Measurements from ENCODE around the gene CNNM2. TPM values are rescaled to one million over a fixed set of nuclear protein-coding genes. Genes with fewer than 3 reads are reported as not detected.

CNNM2 gene
- total RNA-seq, 1 experiment from 2014 or later: 5.5 TPM

DNA sequence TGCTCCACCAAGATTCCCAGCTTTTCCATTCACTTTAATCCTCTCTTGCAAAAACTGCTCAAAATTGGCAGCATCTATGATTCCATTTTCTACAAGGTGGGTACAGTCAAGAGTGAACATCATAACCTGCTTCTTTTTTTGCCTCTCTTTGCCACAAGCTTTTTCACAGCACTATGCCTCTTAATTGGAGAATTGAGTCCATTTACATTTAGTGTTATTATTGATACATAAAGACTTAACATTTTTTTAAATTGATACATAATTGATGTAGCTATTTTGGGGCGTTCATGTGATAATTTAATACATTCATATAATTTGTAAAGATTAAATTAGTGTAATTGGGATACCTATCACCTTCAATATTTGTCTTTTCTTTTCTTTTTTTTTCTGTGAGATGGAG is 30.0 kb upstream of the CNNM2 start:
- H3K4me1 ChIP-seq (ENCODE audit: low read length): no peaks in the 10 kb centered on the region
- no peak overlapping the region for H3K9ac ChIP-seq (ENCODE audit: low read length)
- H3K9me3 ChIP-seq (ENCODE audit: low read length): no peaks in the 10 kb centered on the region
- no peaks in the 10 kb centered on the region for H3K79me2 ChIP-seq (ENCODE audit: low read length)
- H3K4me3 ChIP-seq (ENCODE audit: low read length): no peak overlapping the region
- no peaks in the 10 kb centered on the region for H3K9me2 ChIP-seq (replicated peaks; ENCODE audit: insufficient read depth, low read length)
- H3K27ac ChIP-seq (ENCODE audit: low read length): no peak overlapping the region
- H4K20me1 ChIP-seq (ENCODE audit: insufficient read depth, low read depth, low read length): no peaks in the 10 kb centered on the region
- no peaks in the 10 kb centered on the region for H3K27me3 ChIP-seq (ENCODE audit: low read length)
- H3K4me2 ChIP-seq (ENCODE audit: low read depth, low read length, poor library complexity, severe bottlenecking): no peak overlapping the region
- DNase-seq: no peak
- no peak overlapping the region for H2AFZ ChIP-seq (ENCODE audit: low read length)
- H3K36me3 ChIP-seq (ENCODE audit: insufficient read depth, low read length): no peaks in the 10 kb centered on the region

DNA sequence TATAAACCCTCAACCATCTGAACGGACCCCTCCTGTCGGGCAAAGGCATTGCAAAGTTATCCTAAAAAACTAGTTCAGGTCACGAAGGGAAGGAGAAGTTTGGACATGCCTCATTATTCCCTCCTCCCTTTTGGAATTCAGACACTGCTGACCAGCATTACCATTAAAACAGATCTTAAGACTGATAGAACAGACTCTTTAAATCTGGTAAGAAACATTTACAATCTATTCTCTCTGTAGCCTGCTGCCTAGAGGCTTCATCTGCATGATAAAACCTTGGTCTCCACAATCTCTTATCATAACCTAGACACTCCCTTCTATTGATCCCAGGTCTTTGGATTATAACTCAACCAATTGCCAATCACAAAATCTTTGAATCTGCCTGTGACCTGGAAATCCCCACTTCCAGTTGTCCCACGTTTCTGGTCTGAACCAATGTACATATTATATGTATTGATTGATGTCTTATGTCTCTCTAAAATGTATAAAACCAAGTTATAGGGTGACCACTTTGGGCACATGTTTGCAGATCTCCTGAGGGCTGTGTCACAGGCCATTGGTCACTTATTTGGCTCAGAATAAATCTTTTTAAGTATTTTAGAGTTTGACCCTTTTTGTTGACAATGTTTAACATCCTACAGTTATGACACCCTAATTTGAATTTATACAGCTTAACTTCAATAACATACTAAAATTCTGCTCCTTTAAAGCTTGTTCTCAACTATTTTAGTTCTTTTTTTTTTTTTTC is 23.5 kb upstream of the CNNM2 start:
- H3K4me1 ChIP-seq (ENCODE audit: low read length): no peaks in the 10 kb centered on the region
- no peak overlapping the region for H3K4me2 ChIP-seq (ENCODE audit: low read depth, low read length, poor library complexity, severe bottlenecking)
- H3K79me2 ChIP-seq (ENCODE audit: low read length): no peaks in the 10 kb centered on the region
- no peaks in the 10 kb centered on the region for H3K36me3 ChIP-seq (ENCODE audit: insufficient read depth, low read length)
- no peak overlapping the region for H3K9ac ChIP-seq (ENCODE audit: low read length)
- H4K20me1 ChIP-seq (ENCODE audit: insufficient read depth, low read depth, low read length): no peaks in the 10 kb centered on the region
- no peak overlapping the region for H2AFZ ChIP-seq (ENCODE audit: low read length)
- no peaks in the 10 kb centered on the region for H3K9me2 ChIP-seq (replicated peaks; ENCODE audit: insufficient read depth, low read length)
- H3K27me3 ChIP-seq (ENCODE audit: low read length): no peaks in the 10 kb centered on the region
- no peaks in the 10 kb centered on the region for H3K9me3 ChIP-seq (ENCODE audit: low read length)
- no peak overlapping the region for H3K27ac ChIP-seq (ENCODE audit: low read length)
- no peak for DNase-seq
- no peak overlapping the region for H3K4me3 ChIP-seq (ENCODE audit: low read length)

GRCh38 chr10:102900006-102900405 is 18.1 kb upstream of the CNNM2 start:
- no peaks in the 10 kb centered on the region for H3K36me3 ChIP-seq (ENCODE audit: insufficient read depth, low read length)
- H3K9me2 ChIP-seq (replicated peaks; ENCODE audit: insufficient read depth, low read length): no peaks in the 10 kb centered on the region
- H3K27me3 ChIP-seq (ENCODE audit: low read length): no peaks in the 10 kb centered on the region
- H3K9ac ChIP-seq (ENCODE audit: low read length): no peak overlapping the region
- no peak overlapping the region for H3K27ac ChIP-seq (ENCODE audit: low read length)
- H2AFZ ChIP-seq (ENCODE audit: low read length): no peak overlapping the region
- no peaks in the 10 kb centered on the region for H4K20me1 ChIP-seq (ENCODE audit: insufficient read depth, low read depth, low read length)
- no peaks in the 10 kb centered on the region for H3K4me1 ChIP-seq (ENCODE audit: low read length)
- no peaks in the 10 kb centered on the region for H3K79me2 ChIP-seq (ENCODE audit: low read length)
- no peaks in the 10 kb centered on the region for H3K9me3 ChIP-seq (ENCODE audit: low read length)
- H3K4me2 ChIP-seq (ENCODE audit: low read depth, low read length, poor library complexity, severe bottlenecking): no peak overlapping the region
- H3K4me3 ChIP-seq (ENCODE audit: low read length): no peak overlapping the region
- DNase-seq: no peak

GRCh38 chr10:102904346-102904745 is 13.7 kb upstream of the CNNM2 start:
- no peak for DNase-seq
- H3K36me3 ChIP-seq (ENCODE audit: insufficient read depth, low read length): no peaks in the 10 kb centered on the region
- H3K4me3 ChIP-seq (ENCODE audit: low read length): no peak overlapping the region
- no peak overlapping the region for H3K27ac ChIP-seq (ENCODE audit: low read length)
- H3K27me3 ChIP-seq (ENCODE audit: low read length): no peaks in the 10 kb centered on the region
- H3K79me2 ChIP-seq (ENCODE audit: low read length): no peaks in the 10 kb centered on the region
- no peak overlapping the region for H3K4me2 ChIP-seq (ENCODE audit: low read depth, low read length, poor library complexity, severe bottlenecking)
- no peaks in the 10 kb centered on the region for H3K9me2 ChIP-seq (replicated peaks; ENCODE audit: insufficient read depth, low read length)
- no peaks in the 10 kb centered on the region for H3K4me1 ChIP-seq (ENCODE audit: low read length)
- no peak overlapping the region for H3K9ac ChIP-seq (ENCODE audit: low read length)
- H4K20me1 ChIP-seq (ENCODE audit: insufficient read depth, low read depth, low read length): no peaks in the 10 kb centered on the region
- no peak overlapping the region for H2AFZ ChIP-seq (ENCODE audit: low read length)
- H3K9me3 ChIP-seq (ENCODE audit: low read length): no peaks in the 10 kb centered on the region

DNA sequence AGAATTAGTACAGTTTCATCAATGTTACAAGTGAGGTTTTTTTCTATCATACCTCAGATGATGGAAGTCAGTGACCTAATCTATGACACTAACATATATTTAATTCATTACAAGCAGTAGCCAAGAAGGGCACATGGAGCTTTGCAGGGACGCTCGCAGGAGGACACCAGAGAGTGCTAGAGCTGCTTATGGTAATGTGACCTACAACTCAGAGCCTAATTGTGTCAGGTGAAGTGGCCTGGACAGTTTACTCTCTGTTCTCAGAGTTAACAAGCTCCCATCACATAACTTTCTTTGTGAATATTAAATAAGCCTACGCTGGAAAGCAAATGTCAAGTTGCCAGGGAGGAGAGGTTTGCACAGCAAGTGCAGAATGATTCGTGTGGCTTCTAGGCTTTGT is 11.6 kb upstream of the CNNM2 start:
- no peaks in the 10 kb centered on the region for H3K9me3 ChIP-seq (ENCODE audit: low read length)

DNA sequence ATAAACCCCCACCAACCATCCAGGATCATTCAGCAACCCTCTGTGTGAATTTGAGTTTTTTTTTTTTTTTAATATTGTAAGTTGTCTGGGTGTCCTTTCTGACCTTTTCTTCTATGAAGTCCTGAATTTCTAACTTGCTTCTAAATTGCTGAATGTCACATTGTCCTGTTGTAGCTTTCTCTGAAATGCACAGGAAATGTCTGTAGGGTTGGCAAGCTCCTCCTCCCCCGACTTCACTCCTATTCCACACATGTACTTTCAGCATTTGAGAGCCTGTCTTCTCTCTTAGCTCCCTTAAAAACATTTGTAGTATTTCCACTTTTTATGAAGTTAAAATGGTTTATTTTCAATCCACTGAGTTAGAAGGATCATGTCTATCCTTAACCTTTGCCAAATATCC is 3.3 kb upstream of the CNNM2 start:
- no peaks in the 10 kb centered on the region for H3K27me3 ChIP-seq (ENCODE audit: low read length)
- H3K27ac ChIP-seq (ENCODE audit: low read length): no peak overlapping the region
- H4K20me1 ChIP-seq (ENCODE audit: insufficient read depth, low read depth, low read length): no peaks in the 10 kb centered on the region
- no peak for DNase-seq
- no peak overlapping the region for H3K4me2 ChIP-seq (ENCODE audit: low read depth, low read length, poor library complexity, severe bottlenecking)
- no peaks in the 10 kb centered on the region for H3K36me3 ChIP-seq (ENCODE audit: insufficient read depth, low read length)
- H3K4me3 ChIP-seq (ENCODE audit: low read length): no peak overlapping the region
- no peak overlapping the region for H2AFZ ChIP-seq (ENCODE audit: low read length)
- H3K9ac ChIP-seq (ENCODE audit: low read length): no peak overlapping the region
- no peaks in the 10 kb centered on the region for H3K79me2 ChIP-seq (ENCODE audit: low read length)
- H3K9me3 ChIP-seq (ENCODE audit: low read length): no peaks in the 10 kb centered on the region
- H3K4me1 ChIP-seq (ENCODE audit: low read length): peaks cover 16% of the 10 kb centered on the region
- H3K9me2 ChIP-seq (replicated peaks; ENCODE audit: insufficient read depth, low read length): no peaks in the 10 kb centered on the region

More for the DNA sequence above, 11.6 kb upstream of the CNNM2 start:
- no peaks in the 10 kb centered on the region for H3K9me2 ChIP-seq (replicated peaks; ENCODE audit: insufficient read depth, low read length)
- no peak overlapping the region for H3K27ac ChIP-seq (ENCODE audit: low read length)
- no peak overlapping the region for H2AFZ ChIP-seq (ENCODE audit: low read length)
- no peaks in the 10 kb centered on the region for H3K36me3 ChIP-seq (ENCODE audit: insufficient read depth, low read length)
- no peak overlapping the region for H3K9ac ChIP-seq (ENCODE audit: low read length)
- DNase-seq: no peak
- no peaks in the 10 kb centered on the region for H4K20me1 ChIP-seq (ENCODE audit: insufficient read depth, low read depth, low read length)
- H3K27me3 ChIP-seq (ENCODE audit: low read length): no peaks in the 10 kb centered on the region
- H3K79me2 ChIP-seq (ENCODE audit: low read length): no peaks in the 10 kb centered on the region
- H3K4me2 ChIP-seq (ENCODE audit: low read depth, low read length, poor library complexity, severe bottlenecking): no peak overlapping the region
- no peaks in the 10 kb centered on the region for H3K4me1 ChIP-seq (ENCODE audit: low read length)
- H3K4me3 ChIP-seq (ENCODE audit: low read length): no peak overlapping the region

GRCh38 chr10:102916173-102916572 is 1.9 kb upstream of the CNNM2 start:
- Histone ChIP-seq H3K4me2 (ENCODE audit: low read depth, low read length, poor library complexity, severe bottlenecking) (peak overlapping the region; percentile 39), H3K4me3 (ENCODE audit: low read length) (no peak overlapping the region), H3K9me3 (ENCODE audit: low read length) (no peaks in the 10 kb centered on the region), H4K20me1 (ENCODE audit: insufficient read depth, low read depth, low read length) (no peaks in the 10 kb centered on the region), H3K9me2 (replicated peaks; ENCODE audit: insufficient read depth, low read length) (no peaks in the 10 kb centered on the region), H3K9ac (ENCODE audit: low read length) (no peak overlapping the region), H3K79me2 (ENCODE audit: low read length) (no peaks in the 10 kb centered on the region), H3K36me3 (ENCODE audit: insufficient read depth, low read length) (no peaks in the 10 kb centered on the region), H3K27ac (ENCODE audit: low read length) (no peak overlapping the region), H2AFZ (ENCODE audit: low read length) (no peak overlapping the region), H3K4me1 (ENCODE audit: low read length) (peaks cover 25% of the 10 kb centered on the region), H3K27me3 (ENCODE audit: low read length) (no peaks in the 10 kb centered on the region)
- DNase-seq: no peak

GRCh38 chr10:102917314-102917961 is 656 bp upstream of the CNNM2 start:
- DNase-seq: peak; percentile 91
- peaks cover 32% of the 10 kb centered on the region for H3K4me1 ChIP-seq (ENCODE audit: low read length)
- H2AFZ ChIP-seq (ENCODE audit: low read length): no peak overlapping the region
- no peaks in the 10 kb centered on the region for H3K79me2 ChIP-seq (ENCODE audit: low read length)
- no peaks in the 10 kb centered on the region for H3K9me2 ChIP-seq (replicated peaks; ENCODE audit: insufficient read depth, low read length)
- H3K9me3 ChIP-seq (ENCODE audit: low read length): no peaks in the 10 kb centered on the region
- no peak overlapping the region for H3K27ac ChIP-seq (ENCODE audit: low read length)
- peak overlapping the region; percentile 39 for H3K4me2 ChIP-seq (ENCODE audit: low read depth, low read length, poor library complexity, severe bottlenecking)
- H3K27me3 ChIP-seq (ENCODE audit: low read length): no peaks in the 10 kb centered on the region
- H3K4me3 ChIP-seq (ENCODE audit: low read length): peak overlapping the region; percentile 31; the same call in 1 of the 2 replicates
- H3K36me3 ChIP-seq (ENCODE audit: insufficient read depth, low read length): no peaks in the 10 kb centered on the region
- H4K20me1 ChIP-seq (ENCODE audit: insufficient read depth, low read depth, low read length): no peaks in the 10 kb centered on the region
- H3K9ac ChIP-seq (ENCODE audit: low read length): no peak overlapping the region
